Stimulated activated CD8-positive, alpha-beta memory T cell treated with anti-CD3 and anti-CD28 coated beads, Interleukin-2, amount 100 ng/mL, for 1 hour (primary cell): Measurements from ENCODE around the gene VPS37B.
"Not testable (repeated sequence)": the region's sequence is repeated elsewhere in the genome, so short reads cannot be mapped to it uniquely, and the experiment has no call there.

Experiments
- DNase-seq, 2 donors: peaks; one replicate each; pipeline ENCODE4 v3.0.0-alpha.2; 2020; ENCODE audit warnings: low read depth in 2 of 2

Gene VPS37B

DNA sequence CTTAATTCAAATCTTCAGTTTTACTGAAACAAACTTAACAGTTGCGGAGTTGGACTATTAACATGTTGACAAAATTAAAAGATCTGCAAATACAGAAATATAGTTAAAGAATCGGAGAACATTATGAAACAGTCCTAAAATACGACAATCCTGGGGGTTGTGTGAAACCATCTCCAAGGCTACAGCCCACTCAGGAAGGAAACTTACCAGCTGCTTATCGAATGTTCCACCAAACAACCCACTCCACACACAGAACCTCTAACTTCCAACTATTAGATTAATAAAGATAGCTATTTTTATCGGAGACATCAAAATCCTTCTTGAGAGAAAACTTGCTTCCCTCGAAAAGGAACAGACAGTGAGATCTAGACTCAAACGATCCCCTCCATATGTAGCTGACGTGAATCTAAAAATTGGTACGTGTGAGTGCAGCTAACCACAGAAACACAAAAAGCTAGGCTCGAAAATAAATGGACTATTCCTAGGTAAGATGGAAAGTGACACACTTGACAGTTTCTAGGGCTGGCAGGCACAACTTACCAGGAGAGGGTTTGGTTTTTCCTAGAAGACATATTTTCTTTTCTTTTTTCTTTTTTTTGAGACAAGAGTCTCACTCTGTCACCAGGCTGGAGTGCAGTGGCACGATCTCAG lies 12.9 kb downstream of the VPS37B start:
- no peak for DNase-seq

GRCh38 chr12:122880668-122881067 lies 15.3 kb downstream of the VPS37B start:
- no peak for DNase-seq

DNA sequence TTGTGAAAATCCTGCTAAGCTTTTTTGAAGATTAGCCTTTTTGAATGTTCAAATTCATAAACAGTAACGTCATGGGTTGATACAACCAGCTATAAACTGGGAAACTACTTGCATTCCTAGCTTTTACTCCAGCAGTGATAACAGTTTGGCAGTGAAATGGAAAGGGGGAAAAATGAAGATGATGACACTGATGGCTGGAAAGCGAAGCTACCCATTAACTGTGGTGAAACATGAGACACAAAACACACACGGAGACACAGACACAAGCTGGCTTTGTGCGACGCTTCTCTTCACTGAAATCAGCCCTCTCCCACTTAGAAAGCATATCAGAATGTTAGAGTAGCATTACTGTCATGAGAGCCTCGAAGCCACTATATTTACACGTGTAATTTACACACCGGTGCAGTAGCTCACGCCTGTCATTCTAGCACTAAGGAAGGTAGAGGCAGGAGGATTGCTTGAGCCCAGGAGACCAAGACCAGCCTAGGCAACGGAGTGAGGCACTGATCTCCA lies 15.7 kb downstream of the VPS37B start:
- no peak for DNase-seq

- DNase-seq = no peak
Measured at GRCh38 chr12:122878780-122879612, 16.9 kb downstream of the VPS37B start.

GRCh38 chr12:122876731-122877130 lies 19.2 kb downstream of the VPS37B start:
- DNase-seq = no peak

DNA sequence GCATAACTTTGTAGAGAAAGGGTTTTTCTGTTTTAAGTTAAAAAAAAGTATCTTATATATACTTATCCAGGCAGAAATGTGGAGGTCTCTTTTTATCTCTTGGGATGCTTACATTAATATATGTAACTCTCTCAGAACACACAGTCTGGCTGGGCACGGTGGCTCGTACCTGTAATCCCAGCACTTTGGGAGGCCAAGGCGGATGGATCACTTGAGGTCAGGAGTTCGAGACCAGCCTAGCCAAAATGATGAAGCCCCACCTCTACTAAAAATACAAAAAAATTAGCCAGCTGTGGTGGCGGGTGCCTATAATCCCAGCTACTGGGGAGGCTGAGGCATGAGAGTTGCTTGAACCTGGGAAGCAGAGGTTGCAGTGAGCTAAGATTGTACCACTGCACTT lies 19.6 kb downstream of the VPS37B start:
- not testable (repeated sequence) for DNase-seq

DNA sequence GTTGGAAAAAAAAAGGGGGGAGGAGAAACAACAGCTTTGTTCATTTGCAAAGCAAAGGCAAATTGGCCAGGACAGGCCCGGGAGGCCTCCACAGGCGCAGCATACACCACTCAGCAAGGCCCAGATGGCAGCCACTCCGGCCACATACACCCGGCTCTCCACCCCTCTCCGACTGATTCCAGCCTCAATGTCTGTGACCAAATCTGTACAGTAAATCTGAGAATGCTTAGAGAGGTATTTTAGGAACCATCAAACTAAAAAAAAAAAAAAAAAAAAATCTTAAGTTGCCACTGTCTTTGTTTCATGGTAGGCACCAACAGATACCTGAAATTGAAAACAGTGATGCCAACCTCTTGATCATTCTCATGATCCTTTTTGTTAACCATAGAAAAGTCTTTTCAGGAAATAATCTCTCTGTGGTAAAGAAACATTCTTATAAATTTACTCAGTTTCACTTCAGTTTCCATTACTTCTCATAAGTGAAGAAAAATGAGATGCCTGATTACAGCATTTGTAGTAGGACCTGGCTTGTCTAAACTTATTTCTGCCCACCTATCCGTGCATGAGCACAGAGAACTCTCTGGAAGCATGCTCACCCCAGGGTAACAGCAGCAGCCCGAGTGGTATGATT lies 20.2 kb downstream of the VPS37B start:
- DNase-seq = no peak

- DNase-seq = no peak
Measured at GRCh38 chr12:122874081-122874480, 21.8 kb downstream of the VPS37B start.

GRCh38 chr12:122873540-122873939 lies 22.4 kb downstream of the VPS37B start:
- no peak for DNase-seq

GRCh38 chr12:122872815-122873361 lies 23.0 kb downstream of the VPS37B start:
- DNase-seq = no peak

- DNase-seq = no peak
Measured at GRCh38 chr12:122871851-122872780, 23.8 kb downstream of the VPS37B start.

DNA sequence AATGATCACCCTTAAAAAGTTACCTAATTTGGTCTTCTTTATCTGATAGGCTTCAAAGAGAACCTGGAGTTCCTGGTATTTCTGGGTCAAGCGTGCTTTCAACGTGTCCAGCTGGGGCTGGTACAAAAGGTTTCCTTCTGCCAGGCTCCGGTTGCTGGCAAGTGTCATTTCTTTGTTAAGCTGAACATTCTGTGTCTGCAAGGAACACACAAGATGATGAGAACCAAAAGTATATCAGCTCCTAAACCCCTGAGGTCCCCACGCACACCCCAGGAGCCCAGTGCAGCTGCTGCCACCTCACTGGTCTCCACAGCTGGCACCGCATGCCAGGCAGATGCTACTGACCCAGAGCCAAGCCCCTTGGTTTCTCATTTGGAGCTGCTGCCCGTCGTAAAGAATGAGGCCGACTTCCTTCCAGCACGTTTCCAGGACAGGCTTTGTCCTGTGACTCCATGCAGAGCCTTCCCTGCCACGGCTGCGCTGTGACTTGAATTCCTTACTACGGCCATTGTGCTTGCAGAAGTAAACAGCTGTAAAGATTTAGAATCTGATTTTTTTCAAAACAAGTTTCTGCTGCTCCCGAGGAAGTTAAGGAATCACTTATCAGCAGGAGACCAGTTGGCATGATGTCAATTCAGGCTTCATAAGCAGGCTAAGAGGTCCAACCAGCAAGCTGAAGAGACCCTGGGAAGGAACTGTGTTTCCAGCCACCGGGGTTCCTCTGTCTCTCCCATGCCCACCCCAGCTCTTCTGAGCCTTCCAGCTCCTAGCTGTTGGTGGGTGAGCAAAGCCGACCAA lies 24.9 kb downstream of the VPS37B start:
- DNase-seq = no peak

GRCh38 chr12:122870163-122870842 lies 25.6 kb downstream of the VPS37B start:
- DNase-seq = no peak

- DNase-seq = no peak
Measured at GRCh38 chr12:122869207-122869973, 26.5 kb downstream of the VPS37B start.

GRCh38 chr12:122868471-122869177 lies 27.3 kb downstream of the VPS37B start:
- DNase-seq = no peak

GRCh38 chr12:122867691-122868461 lies 28.0 kb downstream of the VPS37B start:
- no peak for DNase-seq

GRCh38 chr12:122866950-122867607 lies 28.8 kb downstream of the VPS37B start:
- DNase-seq = no peak
